OCI-LY1 (cell line): Measurements from ENCODE around the gene STMN1.

Experiments used
- EZH2 ChIP-seq: fragments of 200-600 bp; sonication (generic), shearing (Covaris generic); IDR thresholded peaks from 2 replicates; pipeline ENCODE4 v1.8.0; 2017; ENCODE audit warnings: borderline replicate concordance, mixed run types, mild to moderate bottlenecking, antibody characterized with exemption, low read length, moderate library complexity, mixed read lengths
- TF ChIP-seq, protein P1 (sequence below): fragments of 200-600 bp; sonication (generic), shearing (Covaris generic); IDR thresholded peaks from 2 replicates; pipeline ENCODE4 v1.5.1; 2017; ENCODE audit warnings: mild to moderate bottlenecking, antibody characterized with exemption, low read length, moderate library complexity, mixed read lengths

DNA sequence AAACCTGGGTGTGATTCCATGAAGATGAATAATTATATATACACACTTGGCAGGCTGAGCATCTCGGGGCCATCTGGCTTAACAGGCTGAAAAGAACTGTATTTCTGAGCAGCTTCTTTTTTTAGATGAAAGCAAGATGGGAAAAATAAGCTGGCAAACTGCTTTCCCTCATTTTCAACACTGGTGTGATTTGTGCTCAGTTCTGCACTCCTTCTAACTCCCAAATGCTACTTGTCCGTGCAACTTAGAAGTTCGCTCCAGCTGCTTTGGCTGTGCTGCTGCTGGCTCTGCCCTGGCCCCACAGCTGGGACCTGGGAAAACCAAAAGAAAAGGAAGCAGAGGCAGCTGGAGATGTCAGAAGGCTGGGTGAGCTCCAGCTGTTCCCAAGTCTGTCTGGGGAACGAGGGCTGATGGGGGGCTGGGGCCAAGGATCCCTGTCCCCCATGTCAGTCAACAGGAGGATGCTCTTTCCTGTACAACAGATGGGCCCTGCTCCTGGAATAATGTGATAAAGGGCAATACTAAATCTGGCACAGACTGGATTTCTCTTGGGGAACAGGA is 46.7 kb upstream of the STMN1 start:
- TF ChIP-seq, protein P1, sequence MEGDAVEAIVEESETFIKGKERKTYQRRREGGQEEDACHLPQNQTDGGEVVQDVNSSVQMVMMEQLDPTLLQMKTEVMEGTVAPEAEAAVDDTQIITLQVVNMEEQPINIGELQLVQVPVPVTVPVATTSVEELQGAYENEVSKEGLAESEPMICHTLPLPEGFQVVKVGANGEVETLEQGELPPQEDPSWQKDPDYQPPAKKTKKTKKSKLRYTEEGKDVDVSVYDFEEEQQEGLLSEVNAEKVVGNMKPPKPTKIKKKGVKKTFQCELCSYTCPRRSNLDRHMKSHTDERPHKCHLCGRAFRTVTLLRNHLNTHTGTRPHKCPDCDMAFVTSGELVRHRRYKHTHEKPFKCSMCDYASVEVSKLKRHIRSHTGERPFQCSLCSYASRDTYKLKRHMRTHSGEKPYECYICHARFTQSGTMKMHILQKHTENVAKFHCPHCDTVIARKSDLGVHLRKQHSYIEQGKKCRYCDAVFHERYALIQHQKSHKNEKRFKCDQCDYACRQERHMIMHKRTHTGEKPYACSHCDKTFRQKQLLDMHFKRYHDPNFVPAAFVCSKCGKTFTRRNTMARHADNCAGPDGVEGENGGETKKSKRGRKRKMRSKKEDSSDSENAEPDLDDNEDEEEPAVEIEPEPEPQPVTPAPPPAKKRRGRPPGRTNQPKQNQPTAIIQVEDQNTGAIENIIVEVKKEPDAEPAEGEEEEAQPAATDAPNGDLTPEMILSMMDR, result no peak
- no peak for TF ChIP-seq EZH2
